ENCODE data around the gene CRIP2. TPM values are rescaled to one million over a fixed set of nuclear protein-coding genes. Genes with fewer than 3 reads are reported as not detected.

CRIP2 gene
- polyA plus RNA-seq, 3 donors from 2014 or later = 5.7 to 30.2 (median 18.1) TPM

GRCh38 chr14:105526776-105527380 lies 52.3 kb downstream of the CRIP2 start:
- no peaks in the 10 kb centered on the region for H3K36me3 Mint-ChIP-seq
- peak overlapping the region; percentile 54 to 78 (median 72) for H3K4me3 Mint-ChIP-seq
- peaks cover 6 to 13% of the 10 kb centered on the region in 2 donors for H3K4me1 Mint-ChIP-seq
- no peak overlapping the region for H3K27ac Mint-ChIP-seq
- no peaks in the 10 kb centered on the region for H3K9me3 Mint-ChIP-seq
- DNase-seq = peak in 1 of 3 donors; percentile 10
- H3K27me3 Mint-ChIP-seq (ENCODE audit: low read depth in 3 of 3) = peaks cover 9 to 16% (median 13%) of the 10 kb centered on the region in 3 donors

DNA sequence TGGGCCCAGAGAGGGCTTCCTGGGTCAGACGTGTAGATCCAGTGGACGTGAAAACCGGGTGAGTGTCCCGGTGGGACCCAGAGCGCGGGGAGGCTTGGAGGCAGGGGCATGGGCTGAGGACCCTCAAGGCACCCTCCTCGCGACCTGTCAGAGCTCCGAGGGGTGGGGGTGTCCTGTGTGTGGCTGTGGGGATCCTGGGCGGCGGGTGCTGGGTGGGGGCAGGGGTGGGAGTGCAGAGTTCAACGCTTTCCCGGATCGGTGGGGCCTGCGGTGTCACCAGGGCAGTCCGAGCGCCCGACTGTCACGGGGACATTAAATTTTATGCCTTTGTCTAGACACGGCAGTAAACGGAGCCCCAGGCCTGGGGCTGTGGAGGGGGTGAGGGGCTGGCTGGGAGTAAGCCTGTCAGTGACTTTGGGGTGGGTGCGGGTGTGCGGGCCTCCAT lies 52.8 kb downstream of the CRIP2 start:
- DNase-seq = no peak
- H3K4me1 Mint-ChIP-seq = peaks cover 6 to 13% of the 10 kb centered on the region in 2 donors
- H3K27ac Mint-ChIP-seq = peak overlapping the region in 1 of 6 donors; percentile 22
- peaks cover 9 to 13% (median 12%) of the 10 kb centered on the region in 3 donors for H3K27me3 Mint-ChIP-seq (ENCODE audit: low read depth in 3 of 3)
- no peaks in the 10 kb centered on the region for H3K36me3 Mint-ChIP-seq
- no peaks in the 10 kb centered on the region for H3K9me3 Mint-ChIP-seq
- H3K4me3 Mint-ChIP-seq = peak overlapping the region; percentile 54 to 78 (median 72)

DNA sequence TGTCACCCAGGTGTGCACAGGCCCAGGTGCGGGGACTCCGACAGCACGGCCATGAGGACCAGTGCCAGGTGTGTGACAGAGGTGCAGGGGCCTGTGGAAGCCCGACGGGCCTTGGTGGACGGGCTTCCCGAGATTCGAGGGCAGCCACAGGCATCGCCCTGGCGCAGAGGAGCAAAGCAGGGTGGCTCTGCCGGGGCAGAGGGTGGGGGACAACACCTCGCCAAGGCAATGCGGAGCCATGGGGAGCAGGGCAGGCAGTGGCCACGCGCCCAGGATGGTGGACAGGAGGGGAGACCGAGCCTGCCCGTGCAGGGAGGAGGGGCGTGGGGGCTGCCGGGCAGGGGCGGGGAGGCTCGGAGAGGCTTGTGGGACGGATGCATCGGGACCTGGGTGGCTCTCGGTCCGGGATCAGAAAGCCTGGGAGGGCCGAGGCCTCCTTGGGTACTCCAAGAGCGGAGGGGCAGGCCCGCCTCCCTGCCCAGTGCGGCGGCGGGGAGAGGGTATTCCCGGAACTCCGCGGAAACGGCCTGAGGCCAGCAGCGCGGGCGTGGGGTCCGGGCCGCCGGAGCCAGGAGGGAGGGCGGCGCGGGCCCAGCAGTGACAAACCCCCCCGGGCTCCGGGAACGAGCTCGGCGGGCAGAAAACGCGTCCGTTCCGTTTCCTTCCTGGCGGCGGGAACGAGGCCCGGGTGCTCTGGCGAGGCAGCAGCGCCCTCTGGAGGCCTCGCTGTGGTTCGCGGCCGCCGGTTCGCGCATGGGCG lies 53.4 kb downstream of the CRIP2 start:
- Mint-ChIP-seq H3K4me3 (peak overlapping the region; percentile 42 to 74 (median 62)), H3K27me3 (ENCODE audit: low read depth in 3 of 3) (peaks cover 11 to 13% (median 11%) of the 10 kb centered on the region in 3 donors), H3K9me3 (no peaks in the 10 kb centered on the region), H3K27ac (no peak overlapping the region), H3K4me1 (peaks cover 6 to 13% of the 10 kb centered on the region in 2 donors), H3K36me3 (no peaks in the 10 kb centered on the region)
- peak; percentile 76 to 80 (median 77) for DNase-seq

DNA sequence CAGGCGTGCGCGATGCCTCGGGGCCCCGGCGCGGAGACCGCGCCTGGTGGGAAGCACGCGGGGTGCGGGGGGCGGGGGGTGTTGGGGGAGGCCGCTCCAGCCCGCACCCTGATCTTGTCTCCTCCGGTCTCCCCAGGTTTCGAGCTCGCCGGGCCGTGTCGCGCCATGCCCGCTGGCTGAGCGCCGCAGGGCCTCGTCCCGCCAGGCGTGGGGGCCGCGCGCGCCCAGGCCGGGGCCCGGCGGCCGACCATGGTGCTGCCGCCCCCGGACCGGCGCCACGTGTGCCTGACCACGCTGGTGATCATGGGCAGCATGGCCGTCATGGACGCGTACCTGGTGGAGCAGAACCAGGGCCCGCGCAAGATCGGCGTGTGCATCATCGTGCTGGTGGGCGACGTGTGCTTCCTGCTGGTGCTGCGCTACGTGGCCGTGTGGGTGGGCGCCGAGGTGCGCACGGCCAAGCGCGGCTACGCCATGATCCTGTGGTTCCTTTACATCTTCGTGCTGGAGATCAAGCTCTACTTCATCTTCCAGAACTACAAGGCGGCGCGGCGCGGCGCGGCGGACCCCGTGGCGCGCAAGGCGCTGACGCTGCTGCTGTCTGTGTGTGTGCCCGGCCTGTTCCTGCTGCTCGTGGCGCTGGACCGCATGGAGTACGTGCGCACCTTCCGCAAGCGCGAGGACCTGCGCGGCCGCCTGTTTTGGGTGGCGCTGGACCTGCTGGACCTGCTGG lies 54.1 kb downstream of the CRIP2 start:
- H3K27ac Mint-ChIP-seq = peak overlapping the region in 1 of 6 donors; percentile 60

DNA sequence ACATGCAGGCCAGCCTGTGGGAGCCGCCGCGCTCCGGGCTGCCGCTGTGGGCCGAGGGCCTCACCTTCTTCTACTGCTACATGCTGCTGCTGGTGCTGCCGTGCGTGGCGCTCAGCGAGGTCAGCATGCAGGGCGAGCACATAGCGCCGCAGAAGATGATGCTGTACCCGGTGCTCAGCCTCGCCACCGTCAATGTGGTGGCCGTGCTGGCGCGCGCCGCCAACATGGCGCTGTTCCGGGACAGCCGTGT lies 54.6 kb downstream of the CRIP2 start:
- H3K27ac Mint-ChIP-seq = peak overlapping the region in 1 of 6 donors; percentile 60
- DNase-seq = no peak
- no peaks in the 10 kb centered on the region for H3K9me3 Mint-ChIP-seq
- H3K27me3 Mint-ChIP-seq (ENCODE audit: low read depth in 3 of 3) = peaks cover 6 to 13% (median 10%) of the 10 kb centered on the region in 3 donors
- peak overlapping the region; percentile 69 to 82 (median 74) for H3K4me3 Mint-ChIP-seq
- H3K4me1 Mint-ChIP-seq = peaks cover 6 to 13% of the 10 kb centered on the region in 2 donors
- no peaks in the 10 kb centered on the region for H3K36me3 Mint-ChIP-seq

More for the DNA sequence above, 54.1 kb downstream of the CRIP2 start:
- Mint-ChIP-seq H3K4me3 (peak overlapping the region; percentile 69 to 82 (median 74)), H3K4me1 (peaks cover 6 to 13% of the 10 kb centered on the region in 2 donors), H3K27me3 (ENCODE audit: low read depth in 3 of 3) (peaks cover 7 to 13% (median 10%) of the 10 kb centered on the region in 3 donors), H3K36me3 (no peaks in the 10 kb centered on the region), H3K9me3 (no peaks in the 10 kb centered on the region)
- DNase-seq = no peak

Other genes starting within 250 kb of the CRIP2 start
- 10 to 100 TPM in 2 of 3 donors, 1 to 10 TPM in 1; 3.7 to 13.3 (median 13.1) TPM for gene BTBD6, start 226.3 kb upstream of the CRIP2 start, polyA plus RNA-seq
- 10 to 100 TPM in 1 of 3 donors, 1 to 10 TPM in 2; 2.9 to 11.0 (median 8.0) TPM for gene BRF1, start 173.8 kb upstream of the CRIP2 start, polyA plus RNA-seq
- 1 to 10 TPM; 2.0 to 3.3 (median 2.7) TPM for gene PACS2, start 160.1 kb upstream of the CRIP2 start, polyA plus RNA-seq
- gene TEX22, start 76.3 kb upstream of the CRIP2 start, polyA plus RNA-seq = 1 to 10 TPM in 1 of 3 donors, under 1 TPM in 2; 0.52 to 1.0 (median 0.79) TPM
- gene MTA1, start 55.0 kb upstream of the CRIP2 start, polyA plus RNA-seq = 1 to 10 TPM in 2 of 3 donors, under 1 TPM in 1; 0.82 to 3.0 (median 2.8) TPM
- gene CRIP1, start 12.1 kb downstream of the CRIP2 start, polyA plus RNA-seq = 1,000 to 10,000 TPM in 1 of 3 donors, 100 to 1,000 TPM in 2; 921 to 1,915 (median 940) TPM
- gene TEDC1, start 16.4 kb downstream of the CRIP2 start, polyA plus RNA-seq = 10 to 100 TPM; 11.4 to 20.3 (median 15.9) TPM
- 1 to 10 TPM in 2 of 3 donors, not detected in 1; 1.1 to 1.4 TPM for gene TMEM121, start 51.8 kb downstream of the CRIP2 start, polyA plus RNA-seq

Measured in immature natural killer cell (primary cell).